Measurements from ENCODE around the gene TFPI. TPM values are rescaled to one million over a fixed set of nuclear protein-coding genes. Genes with fewer than 3 reads are reported as not detected.

TFPI gene
- total RNA-seq, 2 donors from 2014 or later, result 8.8 to 23.4 TPM

- H3K36me3 ChIP-seq, result no peaks in the 10 kb centered on the region
- H3K27me3 ChIP-seq, result no peaks in the 10 kb centered on the region
- H3K4me3 ChIP-seq, result no peak overlapping the region
- no peaks in the 10 kb centered on the region for H3K4me1 ChIP-seq
- intact Hi-C loops (cut with DNase I), result no loop called here
- no peak overlapping the region for H3K9ac ChIP-seq (ENCODE audit: low read depth in 2 of 2, low read length in 2 of 2)
- no peak for DNase-seq
- no peaks in the 10 kb centered on the region for H3K9me3 ChIP-seq
- H3K27ac ChIP-seq, result no peak overlapping the region
- no peak for TF ChIP-seq CTCF (IDR thresholded peaks at IDR 0.05)
Observed at GRCh38 chr2:187482796-187483195, 71.4 kb downstream of the TFPI start.

- H3K9me3 ChIP-seq, result no peaks in the 10 kb centered on the region
- no peaks in the 10 kb centered on the region for H3K36me3 ChIP-seq
- H3K4me1 ChIP-seq, result no peaks in the 10 kb centered on the region
- H3K27me3 ChIP-seq, result no peaks in the 10 kb centered on the region
- H3K9ac ChIP-seq (ENCODE audit: low read depth in 2 of 2, low read length in 2 of 2), result no peak overlapping the region
- no peak overlapping the region for H3K27ac ChIP-seq
- H3K4me3 ChIP-seq, result no peak overlapping the region
- no peak for TF ChIP-seq CTCF (IDR thresholded peaks at IDR 0.05)
- intact Hi-C loops (cut with DNase I), result no loop called here
- no peak for DNase-seq
Observed at GRCh38 chr2:187481543-187481942, 72.7 kb downstream of the TFPI start.

GRCh38 chr2:187478719-187479118 is 75.5 kb downstream of the TFPI start:
- no peak for DNase-seq
- Histone ChIP-seq H3K27ac (no peak overlapping the region), H3K9ac (ENCODE audit: low read depth in 2 of 2, low read length in 2 of 2) (no peak overlapping the region), H3K27me3 (no peaks in the 10 kb centered on the region), H3K4me1 (no peaks in the 10 kb centered on the region), H3K9me3 (no peaks in the 10 kb centered on the region), H3K4me3 (no peak overlapping the region), H3K36me3 (no peaks in the 10 kb centered on the region)
- intact Hi-C loops (cut with DNase I), result no loop called here
- TF ChIP-seq CTCF (IDR thresholded peaks at IDR 0.05), result no peak

GRCh38 chr2:187477051-187477450 is 77.2 kb downstream of the TFPI start:
- H3K36me3 ChIP-seq, result no peaks in the 10 kb centered on the region
- no peaks in the 10 kb centered on the region for H3K9me3 ChIP-seq
- intact Hi-C loops (cut with DNase I), result no loop called here
- H3K27me3 ChIP-seq, result no peaks in the 10 kb centered on the region
- H3K4me3 ChIP-seq, result no peak overlapping the region
- no peak overlapping the region for H3K27ac ChIP-seq
- no peak for TF ChIP-seq CTCF (IDR thresholded peaks at IDR 0.05)
- DNase-seq, result no peak
- no peak overlapping the region for H3K9ac ChIP-seq (ENCODE audit: low read depth in 2 of 2, low read length in 2 of 2)
- no peaks in the 10 kb centered on the region for H3K4me1 ChIP-seq

GRCh38 chr2:187475499-187476248 is 78.6 kb downstream of the TFPI start:
- Histone ChIP-seq H3K9ac (ENCODE audit: low read depth in 2 of 2, low read length in 2 of 2) (no peak overlapping the region), H3K27ac (no peak overlapping the region), H3K36me3 (no peaks in the 10 kb centered on the region), H3K4me3 (no peak overlapping the region), H3K9me3 (no peaks in the 10 kb centered on the region), H3K27me3 (no peaks in the 10 kb centered on the region), H3K4me1 (no peaks in the 10 kb centered on the region)
- no peak for DNase-seq
- intact Hi-C loops (cut with DNase I), result no loop called here
- TF ChIP-seq CTCF (IDR thresholded peaks at IDR 0.05), result no peak
